SK-N-SH (cell line): ENCODE measurements around the gene KLHDC8A. TPM values are rescaled to one million over a fixed set of nuclear protein-coding genes. Genes with fewer than 3 reads are reported as not detected.

Experiments used
- CTCF ChIA-PET: fragments of 300-600, 350-600 bp; formaldehyde crosslinking; extraction: SDS; loops from one replicate; lab custom pipeline; 2021; lab: Yijun Ruan, JAX
- POLR2A ChIA-PET: fragments of 350-600 bp; sonication (Branson Sonifier 250); formaldehyde crosslinking; extraction: SDS; loops from one replicate; lab custom pipeline; 2020; ENCODE audit warnings: antibody characterized with exemption, inconsistent platforms; lab: Yijun Ruan, JAX
- DNase-seq: peaks from one replicate; pipeline ENCODE4 v3.0.0; 2012
- H2AFZ ChIP-seq: fragments of 200-600 bp; sonication (generic); 2 replicates; pipeline ENCODE4 v1.8.1; 2016; ENCODE audit warnings: antibody characterized with exemption, mild to moderate bottlenecking, low read depth
- H3F3A ChIP-seq: fragments of 200-600 bp; sonication (generic); replicated peaks from 2 replicates; pipeline ENCODE3; 2016; ENCODE audit warnings: antibody characterized with exemption, mild to moderate bottlenecking; ENCODE audit not compliant: insufficient read depth
- H3K27ac ChIP-seq, 2 experiments: fragments of 200-500 bp in 1 of 2; fragments of 200-600 bp in 1 of 2; sonication (Bioruptor generic) in 1 of 2; sonication (generic), shearing (Covaris generic) in 1 of 2; 2 replicates each; pipeline versions ENCODE4 v1.5.1 to v1.6.1; 2014 to 2016; ENCODE audit warnings: low read depth in 2 of 2, inconsistent platforms in 1 of 2, low read length in 1 of 2, mild to moderate bottlenecking in 1 of 2, mixed read lengths in 1 of 2
- H3K27me3 ChIP-seq: fragments of 200-600 bp; sonication (generic), shearing (Covaris generic); 2 replicates; pipeline ENCODE4 v1.6.1; 2016; ENCODE audit warnings: mixed run types; ENCODE audit not compliant: insufficient read depth
- H3K36me3 ChIP-seq, 2 experiments: fragments of 200-500 bp in 1 of 2; fragments of 200-600 bp in 1 of 2; sonication (Bioruptor generic) in 1 of 2; sonication (generic) in 1 of 2; replicated peaks in 1 of 2; 2 replicates each; pipeline versions ENCODE3 to v1.5.1; 2014 to 2016; ENCODE audit warnings: low read length in 1 of 2, mild to moderate bottlenecking in 1 of 2; ENCODE audit not compliant: insufficient read depth in 2 of 2, control insufficient read depth in 1 of 2
- H3K4me1 ChIP-seq, 2 experiments: fragments of 200-500 bp in 1 of 2; fragments of 200-600 bp in 1 of 2; sonication (Bioruptor generic) in 1 of 2; sonication (generic), shearing (Covaris generic) in 1 of 2; 2 replicates each; pipeline versions ENCODE4 v1.5.1 to v1.6.1; 2014 to 2016; ENCODE audit warnings: low read depth in 1 of 2, low read length in 1 of 2, mixed run types in 1 of 2; ENCODE audit not compliant: insufficient read depth in 2 of 2, control insufficient read depth in 1 of 2
- H3K4me2 ChIP-seq: fragments of 200-600 bp; sonication (generic), shearing (Covaris generic); 2 replicates; pipeline ENCODE4 v1.6.1; 2017; ENCODE audit warnings: mixed run types
- H3K4me3 ChIP-seq, 2 experiments: fragments of 200-500 bp in 1 of 2; fragments of 200-600 bp in 1 of 2; sonication (Bioruptor generic) in 1 of 2; sonication (generic), shearing (Covaris generic) in 1 of 2; 2 replicates each; pipeline versions ENCODE4 v1.5.1 to v1.8.1; 2014 to 2016; ENCODE audit warnings: low read depth in 2 of 2, inconsistent platforms in 1 of 2, low read length in 1 of 2, mild to moderate bottlenecking in 1 of 2, mixed read lengths in 1 of 2, moderate library complexity in 1 of 2
- H3K79me2 ChIP-seq: fragments of 200-600 bp; sonication (generic); 2 replicates; pipeline ENCODE4 v1.8.1; 2017; ENCODE audit warnings: mild to moderate bottlenecking; ENCODE audit not compliant: insufficient read depth
- H3K9ac ChIP-seq: fragments of 200-600 bp; sonication (generic); 2 replicates; pipeline ENCODE4 v1.6.1; 2017; ENCODE audit warnings: mixed run types
- H3K9me2 ChIP-seq: fragments of 200-600 bp; sonication (generic); 2 replicates; pipeline ENCODE4 v1.6.1; 2017; ENCODE audit warnings: mixed run types
- H3K9me3 ChIP-seq: fragments of 200-600 bp; sonication (generic); 2 replicates; pipeline ENCODE4 v1.6.1; 2017; ENCODE audit warnings: mixed run types, mild to moderate bottlenecking, moderate library complexity
- H4K20me1 ChIP-seq: fragments of 200-600 bp; sonication (generic); 2 replicates; pipeline ENCODE4 v1.6.1; 2017; ENCODE audit warnings: mild to moderate bottlenecking, mixed run types; ENCODE audit not compliant: insufficient read depth
- ELF1 ChIP-seq: IDR thresholded peaks from 2 replicates; pipeline ENCODE4 v1.4.0; 2012
- EP300 ChIP-seq, 2 experiments: IDR thresholded peaks; 2 replicates each; pipeline versions ENCODE4 v1.4.0 to v1.6.1; 2012; ENCODE audit warnings: borderline replicate concordance in 1 of 2, low read depth in 1 of 2, low read length in 1 of 2
- EZH2phosphoT487 ChIP-seq: fragments of 200-600 bp; sonication (generic); IDR thresholded peaks from 2 replicates; pipeline ENCODE4 v1.6.1; 2017; ENCODE audit warnings: low read depth, mixed run types, mild to moderate bottlenecking, antibody characterized with exemption, moderate library complexity, borderline replicate concordance
- FOSL2 ChIP-seq: IDR thresholded peaks from 2 replicates; pipeline ENCODE4 v1.4.0; 2012; ENCODE audit warnings: low read depth, mild to moderate bottlenecking, moderate library complexity, borderline replicate concordance
- FOXJ3 ChIP-seq: sonication (generic); formaldehyde crosslinking; IDR thresholded peaks from 2 replicates; pipeline ENCODE4 v1.5.1; 2020; ENCODE audit warnings: mild to moderate bottlenecking, missing genetic modification reagents
- FOXM1 ChIP-seq: IDR thresholded peaks from 2 replicates; pipeline ENCODE4 v1.4.0; 2012; ENCODE audit warnings: low read depth, mild to moderate bottlenecking
- GABPA ChIP-seq: IDR thresholded peaks from 2 replicates; pipeline ENCODE4 v1.4.0; 2012; ENCODE audit warnings: low read depth, mild to moderate bottlenecking
- GATA2 ChIP-seq: sonication (generic); formaldehyde crosslinking; IDR thresholded peaks from 2 replicates; pipeline ENCODE4 v1.5.0; 2020; ENCODE audit warnings: mild to moderate bottlenecking, missing genetic modification reagents
- IRF3 ChIP-seq: fragments of 150-350 bp; IDR thresholded peaks from 2 replicates; pipeline ENCODE4 v1.6.1; 2016; ENCODE audit warnings: mild to moderate bottlenecking, low read depth, low read length
- MEF2A ChIP-seq: IDR thresholded peaks from 2 replicates; pipeline ENCODE4 v1.4.0; 2012; ENCODE audit warnings: low read depth, borderline replicate concordance
- NFIC ChIP-seq: IDR thresholded peaks from 2 replicates; pipeline ENCODE4 v1.4.0; 2012; ENCODE audit warnings: borderline replicate concordance
- POLR2AphosphoS5 ChIP-seq: IDR thresholded peaks from 2 replicates; pipeline ENCODE4 v1.6.1; 2012; ENCODE audit warnings: low read depth, low read length
- RCOR1 ChIP-seq: fragments of 150-350 bp; IDR thresholded peaks from 2 replicates; pipeline ENCODE4 v1.6.1; 2017; ENCODE audit warnings: antibody characterized with exemption, low read length
- SMC3 ChIP-seq: IDR thresholded peaks from 2 replicates; pipeline ENCODE4 v1.6.1; 2012; ENCODE audit warnings: low read depth, low read length, improper control_type of control experiment
- TAF1 ChIP-seq: IDR thresholded peaks from 2 replicates; pipeline ENCODE4 v1.6.1; 2012; ENCODE audit warnings: low read depth, mild to moderate bottlenecking, low read length, moderate library complexity, borderline replicate concordance
- USF1 ChIP-seq: IDR thresholded peaks from 2 replicates; pipeline ENCODE4 v1.4.0; 2012; ENCODE audit warnings: low read depth, borderline replicate concordance
- YY1 ChIP-seq: IDR thresholded peaks from 2 replicates; pipeline ENCODE4 v1.4.0; 2012; ENCODE audit warnings: low read depth, mild to moderate bottlenecking
- WGBS: methylation state at CpG from one replicate; pipeline ENCODE4 v1.1.6; 2017; ENCODE audit warnings: low lambda C conversion rate; 5-methylcytosine and 5-hydroxymethylcytosine counted together
- polyA plus RNA-seq, 3 experiments: library from polyadenylated mRNA; depleted of rRNA; stranded (reverse); fragments of >200 nt; gene quantifications; 2 replicates each; pipeline ENCODE4 v1.2.3, GENCODE V29; 2012
- TF ChIP-seq, protein P1 (sequence below): fragments of 200-600 bp; sonication (generic); IDR thresholded peaks from 2 replicates; pipeline ENCODE4 v1.6.1; 2017; ENCODE audit warnings: antibody characterized with exemption, mild to moderate bottlenecking, moderate library complexity

The KLHDC8A gene
- polyA plus RNA-seq, 1 of the 3 experiments (the other 2 are of a cell fraction), result 0.02 TPM

- TF ChIP-seq IRF3 (no peak), YY1 (no peak), GATA2 (no peak), FOSL2 (peak; percentile 91), SMC3 (no peak), ELF1 (0 out of 2 replicates have a peak, but pooled peaks have one; percentile 20), RCOR1 (no peak), POLR2AphosphoS5 (peak; percentile 22; the same call in 1 of the 2 replicates), TAF1 (no peak), EZH2phosphoT487 (no peak), FOXJ3 (no peak), EP300 (IDR thresholded peaks at IDR 0.05; ENCODE audit: borderline replicate concordance in 1 of 2, low read depth in 1 of 2, low read length in 1 of 2) (peak in 1 of 2 experiments; percentile 40; a peak in 1 of 4 replicates), NFIC (peak; percentile 69), FOXM1 (peak; percentile 63), MEF2A (no peak), GABPA (no peak), USF1 (no peak)
- TF ChIP-seq, protein P1, sequence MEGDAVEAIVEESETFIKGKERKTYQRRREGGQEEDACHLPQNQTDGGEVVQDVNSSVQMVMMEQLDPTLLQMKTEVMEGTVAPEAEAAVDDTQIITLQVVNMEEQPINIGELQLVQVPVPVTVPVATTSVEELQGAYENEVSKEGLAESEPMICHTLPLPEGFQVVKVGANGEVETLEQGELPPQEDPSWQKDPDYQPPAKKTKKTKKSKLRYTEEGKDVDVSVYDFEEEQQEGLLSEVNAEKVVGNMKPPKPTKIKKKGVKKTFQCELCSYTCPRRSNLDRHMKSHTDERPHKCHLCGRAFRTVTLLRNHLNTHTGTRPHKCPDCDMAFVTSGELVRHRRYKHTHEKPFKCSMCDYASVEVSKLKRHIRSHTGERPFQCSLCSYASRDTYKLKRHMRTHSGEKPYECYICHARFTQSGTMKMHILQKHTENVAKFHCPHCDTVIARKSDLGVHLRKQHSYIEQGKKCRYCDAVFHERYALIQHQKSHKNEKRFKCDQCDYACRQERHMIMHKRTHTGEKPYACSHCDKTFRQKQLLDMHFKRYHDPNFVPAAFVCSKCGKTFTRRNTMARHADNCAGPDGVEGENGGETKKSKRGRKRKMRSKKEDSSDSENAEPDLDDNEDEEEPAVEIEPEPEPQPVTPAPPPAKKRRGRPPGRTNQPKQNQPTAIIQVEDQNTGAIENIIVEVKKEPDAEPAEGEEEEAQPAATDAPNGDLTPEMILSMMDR, result no peak
These were observed 17.7 kb upstream of the KLHDC8A start (continued) for GRCh38 chr1:205374210-205375078.

DNA sequence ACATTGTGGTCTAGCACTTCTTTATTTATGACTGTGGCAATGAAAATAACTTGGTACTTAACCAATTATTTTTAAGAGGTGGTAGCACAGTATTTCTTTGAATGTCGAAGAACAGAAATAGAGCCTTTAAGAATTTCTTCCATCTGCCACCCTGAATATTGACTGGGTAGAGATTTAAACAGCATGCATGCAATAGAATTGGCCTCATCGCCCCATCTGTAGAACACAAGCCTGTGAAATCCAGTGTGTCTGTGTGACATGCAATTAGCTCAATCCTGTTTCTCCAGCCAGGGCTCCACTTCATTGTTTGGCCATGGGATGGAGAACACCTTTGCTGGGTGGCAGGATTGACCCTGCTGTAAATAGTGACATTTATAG is 17.1 kb upstream of the KLHDC8A start:
- 98% methylated on average over 2 of the region's 2 CpGs for WGBS
- H3K9me2 ChIP-seq, result no peaks in the 10 kb centered on the region
- H3K4me3 ChIP-seq, result no peak overlapping the region
- H3K9me3 ChIP-seq, result no peaks in the 10 kb centered on the region
- no peak for DNase-seq
- CTCF ChIA-PET, result interaction anchor here (1.0 to 3.3 kb wide), 3 partner anchors 19 to 111 kb away, joined by 3 to 16 read pairs (median 13); no protein-coding TSS in a partner anchor
- H3K4me1 ChIP-seq, result peaks cover 4 to 34% of the 10 kb centered on the region in 2 experiments
- POLR2A ChIA-PET, result no interaction called here
- peak overlapping the region; percentile 49; the same call in 1 of the 2 replicates for H3K9ac ChIP-seq
- H3K36me3 ChIP-seq, result no peaks in the 10 kb centered on the region
- peak overlapping the region; percentile 75; the same call in 1 of the 2 replicates for H2AFZ ChIP-seq
- H3K4me2 ChIP-seq, result peak overlapping the region; percentile 67
- H3K27ac ChIP-seq, result peak overlapping the region in 1 of 2 experiments; percentile 90; a peak in 2 of 4 replicates
- H3K27me3 ChIP-seq, result no peaks in the 10 kb centered on the region
- peaks cover 36% of the 10 kb centered on the region for H3F3A ChIP-seq
- H4K20me1 ChIP-seq, result no peaks in the 10 kb centered on the region
- TF ChIP-seq, protein P1, result no peak
- no peaks in the 10 kb centered on the region for H3K79me2 ChIP-seq
